ENCODE data around the gene MACROD2. TPM values are rescaled to one million over a fixed set of nuclear protein-coding genes. Genes with fewer than 3 reads are reported as not detected.

The MACROD2 gene
- total RNA-seq, 6 experiments from 2014 or later: 0.05 to 0.57 (median 0.11) TPM; not detected in 1

- Mint-ChIP-seq H3K36me3 (ENCODE audit: low read depth) (no peaks in the 10 kb centered on the region), H3K27ac (no peak overlapping the region), H3K27me3 (ENCODE audit: insufficient read depth) (peaks cover 2% of the 10 kb centered on the region; the same call in 1 of the 2 replicates), H3K9me3 (peaks cover 22% of the 10 kb centered on the region), H3K4me1 (ENCODE audit: low read depth) (no peaks in the 10 kb centered on the region), H3K4me3 (no peak overlapping the region)
- DNase-seq: no peak
- TF ChIP-seq CTCF (IDR thresholded peaks at IDR 0.05): no peak
These were observed 183.6 kb downstream of the MACROD2 start for GRCh38 chr20:14178952-14179351.

DNA sequence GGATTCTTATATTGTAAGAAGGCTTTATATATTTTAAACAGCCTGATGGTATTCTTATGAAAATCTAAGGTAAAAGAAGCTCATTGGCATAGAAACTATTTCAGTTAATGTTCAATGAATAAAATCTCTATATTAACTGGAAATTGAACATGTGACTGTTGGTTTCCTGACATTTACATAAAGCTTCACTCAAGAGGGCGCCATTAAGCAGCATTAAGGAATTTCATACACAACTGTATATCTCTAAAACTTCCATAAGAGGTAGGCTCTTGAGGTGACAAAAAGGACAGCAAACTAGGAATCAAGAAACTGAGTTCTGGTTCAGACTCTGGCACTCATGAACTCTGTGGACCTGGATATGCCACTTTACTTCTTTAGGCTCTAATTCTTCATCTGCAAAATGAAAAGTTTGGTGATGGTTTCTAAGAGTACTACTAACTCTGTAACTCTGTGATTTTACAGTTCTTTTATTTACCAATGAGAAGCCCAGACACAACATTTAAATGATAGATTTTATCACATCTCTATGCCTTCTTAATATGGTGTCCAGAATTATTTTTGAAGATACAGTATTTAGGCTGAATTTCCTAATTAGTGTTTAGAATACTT, 194.6 kb downstream of the MACROD2 start:
- TF ChIP-seq CTCF (IDR thresholded peaks at IDR 0.05): peak; percentile 71; the same call in 1 of the 2 replicates
- H3K4me3 Mint-ChIP-seq: no peak overlapping the region
- H3K9me3 Mint-ChIP-seq: peaks cover 6% of the 10 kb centered on the region; the same call in 1 of the 2 replicates
- no peaks in the 10 kb centered on the region for H3K27me3 Mint-ChIP-seq (ENCODE audit: insufficient read depth)
- DNase-seq: peak; percentile 19
- no peaks in the 10 kb centered on the region for H3K4me1 Mint-ChIP-seq (ENCODE audit: low read depth)
- no peak overlapping the region for H3K27ac Mint-ChIP-seq
- H3K36me3 Mint-ChIP-seq (ENCODE audit: low read depth): no peaks in the 10 kb centered on the region

- Mint-ChIP-seq H3K9me3 (peaks cover 6% of the 10 kb centered on the region; the same call in 1 of the 2 replicates), H3K4me1 (ENCODE audit: low read depth) (peaks cover 14% of the 10 kb centered on the region; the same call in 1 of the 2 replicates), H3K27me3 (ENCODE audit: insufficient read depth) (no peaks in the 10 kb centered on the region), H3K27ac (no peak overlapping the region), H3K36me3 (ENCODE audit: low read depth) (no peaks in the 10 kb centered on the region), H3K4me3 (no peak overlapping the region)
- no peak for TF ChIP-seq CTCF (IDR thresholded peaks at IDR 0.05)
- no peak for DNase-seq
These were observed 196.2 kb downstream of the MACROD2 start for GRCh38 chr20:14191559-14191958.

GRCh38 chr20:14193443-14193842, 198.1 kb downstream of the MACROD2 start:
- Mint-ChIP-seq H3K27ac (no peak overlapping the region), H3K4me3 (no peak overlapping the region), H3K27me3 (ENCODE audit: insufficient read depth) (no peaks in the 10 kb centered on the region), H3K4me1 (ENCODE audit: low read depth) (peaks cover 25% of the 10 kb centered on the region; the same call in 1 of the 2 replicates), H3K36me3 (ENCODE audit: low read depth) (no peaks in the 10 kb centered on the region), H3K9me3 (peaks cover 10% of the 10 kb centered on the region)
- no peak for DNase-seq
- no peak for TF ChIP-seq CTCF (IDR thresholded peaks at IDR 0.05)

- no peak for DNase-seq
- H3K27me3 Mint-ChIP-seq (ENCODE audit: insufficient read depth): no peaks in the 10 kb centered on the region
- no peak overlapping the region for H3K27ac Mint-ChIP-seq
- H3K9me3 Mint-ChIP-seq: peaks cover 10% of the 10 kb centered on the region
- TF ChIP-seq CTCF (IDR thresholded peaks at IDR 0.05): peak; percentile 13; the same call in 1 of the 2 replicates
- H3K36me3 Mint-ChIP-seq (ENCODE audit: low read depth): no peaks in the 10 kb centered on the region
- peaks cover 26% of the 10 kb centered on the region; the same call in 1 of the 2 replicates for H3K4me1 Mint-ChIP-seq (ENCODE audit: low read depth)
- no peak overlapping the region for H3K4me3 Mint-ChIP-seq
These were observed 198.6 kb downstream of the MACROD2 start for GRCh38 chr20:14193885-14194284.
